Measurements from ENCODE around the gene PRH1. TPM values are rescaled to one million over a fixed set of nuclear protein-coding genes. Genes with fewer than 3 reads are reported as not detected.

PRH1 gene
- total RNA-seq, 1 experiment from 2014 or later: 3.6 TPM

DNA sequence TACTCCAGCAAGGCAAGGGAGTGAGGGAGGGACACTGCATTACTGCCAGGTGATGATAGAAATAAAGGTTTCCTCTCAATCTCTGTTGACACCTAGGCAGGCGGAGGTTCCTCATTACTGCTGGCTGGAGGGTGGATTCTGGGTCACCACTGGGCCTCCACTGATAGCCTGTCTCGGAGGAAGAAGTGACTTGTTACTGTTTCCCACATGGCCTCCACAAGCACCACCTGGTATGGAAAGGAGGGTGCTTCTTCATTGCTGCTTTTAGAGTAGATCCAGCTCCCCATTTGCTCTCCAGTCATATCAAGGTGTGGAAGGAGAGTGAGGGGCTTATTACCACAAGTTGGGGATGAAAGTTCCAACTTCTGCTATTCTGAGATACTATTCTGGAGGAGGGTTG, 41.2 kb downstream of the PRH1 start:
- DNase-seq (ENCODE audit: low read depth): no peak

DNA sequence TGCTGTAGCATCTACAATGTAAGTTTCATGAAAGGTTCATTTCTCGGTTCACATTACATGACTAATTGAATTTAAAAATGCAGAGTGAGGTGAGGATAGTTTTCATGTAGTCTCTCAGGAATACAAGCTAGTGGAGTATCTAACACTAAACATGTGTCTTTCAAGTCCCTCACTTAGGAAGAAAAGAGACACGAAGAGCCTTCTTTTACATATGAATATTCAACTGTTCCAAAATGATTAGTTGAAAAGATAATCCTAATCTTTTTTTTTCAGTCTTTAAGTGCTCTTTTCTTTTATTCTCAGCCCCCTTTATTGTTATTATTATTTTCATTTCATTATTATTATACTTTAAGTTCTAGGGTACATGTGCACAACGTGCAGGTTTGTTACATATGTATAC, 45.6 kb downstream of the PRH1 start:
- no peak for DNase-seq (ENCODE audit: low read depth)

Other genes with a start within 250 kb of the PRH1 start
- 1.6 and 5.9 TPM in 2 replicates for gene STYK1, start 210.2 kb downstream of the PRH1 start, total RNA-seq (2014; rRNA removed; shearing (Covaris generic))
- 44.7 and 46.6 TPM in 2 replicates for gene YBX3, start 160.9 kb downstream of the PRH1 start, total RNA-seq (2014; rRNA removed; shearing (Covaris generic))
- not detected in 2 replicates for gene TAS2R7, start 81.6 kb downstream of the PRH1 start, total RNA-seq (2014; rRNA removed; shearing (Covaris generic))
- gene TAS2R8, start 77.0 kb downstream of the PRH1 start, total RNA-seq (2014; rRNA removed; shearing (Covaris generic)): not detected in 2 replicates
- gene TAS2R9, start 74.1 kb downstream of the PRH1 start, total RNA-seq (2014; rRNA removed; shearing (Covaris generic)): not detected in 2 replicates
- gene TAS2R10, start 57.9 kb downstream of the PRH1 start, total RNA-seq (2014; rRNA removed; shearing (Covaris generic)): not detected in 2 replicates
- not detected in 2 replicates for gene PRR4, start 34.8 kb downstream of the PRH1 start, total RNA-seq (2014; rRNA removed; shearing (Covaris generic))
- not detected in 2 replicates for gene TAS2R13, start 25.3 kb upstream of the PRH1 start, total RNA-seq (2014; rRNA removed; shearing (Covaris generic))
- not detected in 2 replicates for gene PRH2, start 45.0 kb upstream of the PRH1 start, total RNA-seq (2014; rRNA removed; shearing (Covaris generic))
- gene TAS2R14, start 55.0 kb upstream of the PRH1 start, total RNA-seq (2014; rRNA removed; shearing (Covaris generic)): 0.34 and 0.89 TPM in 2 replicates
- gene TAS2R50, start 102.7 kb upstream of the PRH1 start, total RNA-seq (2014; rRNA removed; shearing (Covaris generic)): 0.25 TPM in 1 of 2 replicates, not detected in the other
- gene TAS2R20, start 114.0 kb upstream of the PRH1 start, total RNA-seq (2014; rRNA removed; shearing (Covaris generic)): 0.07 TPM in 1 of 2 replicates, not detected in the other
- gene TAS2R19, start 138.4 kb upstream of the PRH1 start, total RNA-seq (2014; rRNA removed; shearing (Covaris generic)): 0.22 TPM in 1 of 2 replicates, not detected in the other
- gene TAS2R31, start 147.2 kb upstream of the PRH1 start, total RNA-seq (2014; rRNA removed; shearing (Covaris generic)): 0.12 and 0.27 TPM in 2 replicates
- gene TAS2R46, start 178.0 kb upstream of the PRH1 start, total RNA-seq (2014; rRNA removed; shearing (Covaris generic)): not detected in 2 replicates
- gene TAS2R43, start 208.1 kb upstream of the PRH1 start, total RNA-seq (2014; rRNA removed; shearing (Covaris generic)): 0.25 TPM in 1 of 2 replicates, not detected in the other